ENCODE results near the gene ODC1.

DNA sequence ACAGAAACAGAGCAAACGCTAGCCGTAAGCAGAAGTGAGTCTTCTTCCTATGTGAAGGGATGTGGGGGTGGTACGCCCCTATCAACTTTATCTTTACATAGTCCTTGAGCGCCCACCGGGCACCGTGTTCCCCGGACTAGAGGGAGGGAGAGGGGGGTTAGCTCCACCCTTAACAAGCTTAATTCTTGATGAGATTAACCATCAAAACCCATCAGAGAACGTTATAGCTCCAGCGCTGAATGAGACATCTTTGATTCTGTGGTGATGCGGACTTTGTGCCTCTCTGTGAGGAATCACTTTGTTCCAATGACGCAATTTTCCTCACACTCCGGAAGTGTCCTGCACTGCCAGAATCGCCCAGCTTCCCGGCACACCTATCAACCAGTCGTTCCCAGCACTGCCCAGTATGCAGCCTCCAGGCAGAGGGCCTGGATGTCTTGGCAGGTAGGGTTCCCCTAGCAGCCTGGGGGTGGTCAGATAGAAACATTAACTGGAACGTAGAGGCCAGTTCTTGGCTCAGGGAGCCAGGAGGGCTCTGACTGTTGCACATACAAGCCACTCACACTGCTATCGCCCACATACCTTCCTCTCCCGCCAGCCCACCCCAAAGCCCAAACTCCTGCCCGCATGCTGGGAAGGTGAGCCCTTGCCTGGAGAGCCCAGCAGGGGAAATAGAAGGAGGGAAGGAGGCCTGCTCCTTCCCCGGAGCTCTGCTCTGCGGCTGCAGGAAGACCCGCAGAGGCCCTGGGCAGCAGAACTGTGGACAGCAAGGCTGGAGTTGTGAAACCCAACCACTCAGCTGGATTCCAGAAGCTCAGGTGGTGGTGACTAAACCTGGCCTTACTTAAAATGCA is 1.9 kb upstream of the ODC1 start:
- TF ChIP-seq, protein P1, sequence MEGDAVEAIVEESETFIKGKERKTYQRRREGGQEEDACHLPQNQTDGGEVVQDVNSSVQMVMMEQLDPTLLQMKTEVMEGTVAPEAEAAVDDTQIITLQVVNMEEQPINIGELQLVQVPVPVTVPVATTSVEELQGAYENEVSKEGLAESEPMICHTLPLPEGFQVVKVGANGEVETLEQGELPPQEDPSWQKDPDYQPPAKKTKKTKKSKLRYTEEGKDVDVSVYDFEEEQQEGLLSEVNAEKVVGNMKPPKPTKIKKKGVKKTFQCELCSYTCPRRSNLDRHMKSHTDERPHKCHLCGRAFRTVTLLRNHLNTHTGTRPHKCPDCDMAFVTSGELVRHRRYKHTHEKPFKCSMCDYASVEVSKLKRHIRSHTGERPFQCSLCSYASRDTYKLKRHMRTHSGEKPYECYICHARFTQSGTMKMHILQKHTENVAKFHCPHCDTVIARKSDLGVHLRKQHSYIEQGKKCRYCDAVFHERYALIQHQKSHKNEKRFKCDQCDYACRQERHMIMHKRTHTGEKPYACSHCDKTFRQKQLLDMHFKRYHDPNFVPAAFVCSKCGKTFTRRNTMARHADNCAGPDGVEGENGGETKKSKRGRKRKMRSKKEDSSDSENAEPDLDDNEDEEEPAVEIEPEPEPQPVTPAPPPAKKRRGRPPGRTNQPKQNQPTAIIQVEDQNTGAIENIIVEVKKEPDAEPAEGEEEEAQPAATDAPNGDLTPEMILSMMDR (conservative IDR thresholded peaks at IDR 0.05; ENCODE audit: low read depth, low read length): no peak
- no peak for TF ChIP-seq SMC3 (IDR thresholded peaks at IDR 0.05; ENCODE audit: low read depth, low read length)
- no peak; the same call in 1 of the 2 replicates for TF ChIP-seq POLR2A (IDR thresholded peaks at IDR 0.05; ENCODE audit: low read depth, low read length)
- TF ChIP-seq CHD1 (IDR thresholded peaks at IDR 0.05; ENCODE audit: low read depth, low read length): no peak
- TF ChIP-seq CEBPB (IDR thresholded peaks at IDR 0.05; ENCODE audit: low read depth, low read length): peak; percentile 46; the same call in 1 of the 2 replicates
- TF ChIP-seq RAD21 (IDR thresholded peaks at IDR 0.05; ENCODE audit: low read length): no peak

All from IMR-90 (cell line).